ENCODE data around the gene LGALS13.

The LGALS13 gene

DNA sequence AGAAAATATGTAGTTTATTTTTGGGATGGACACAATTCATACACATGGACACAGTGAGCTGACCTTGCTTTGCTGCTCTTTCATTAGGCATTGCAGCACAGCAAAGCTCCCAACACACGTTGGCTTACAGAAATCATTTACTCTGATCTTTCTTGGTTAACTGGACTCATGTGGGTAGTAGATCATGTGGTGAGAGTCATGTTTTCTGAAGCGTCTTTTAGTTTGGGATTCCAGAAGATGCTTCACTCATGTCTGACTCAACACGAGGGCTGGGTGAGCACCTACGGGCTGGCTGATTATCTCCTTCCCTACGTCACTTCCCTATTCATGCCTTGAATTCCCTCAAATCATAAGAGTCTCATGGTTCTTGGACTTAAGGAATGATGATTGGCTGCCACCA is 41.3 kb downstream of the LGALS13 start:
- Histone ChIP-seq H3K9me3 (replicated peaks; ENCODE audit: insufficient read depth, low read length) (no peaks in the 10 kb centered on the region), H3F3A (ENCODE audit: insufficient read depth, low read length) (no peaks in the 10 kb centered on the region), H3K9me2 (replicated peaks; ENCODE audit: insufficient read depth, low read length) (no peaks in the 10 kb centered on the region), H2AFZ (ENCODE audit: low read length) (no peak overlapping the region), H3K4me3 (ENCODE audit: low read length) (no peak overlapping the region), H3K9ac (ENCODE audit: low read length) (no peak overlapping the region), H4K20me1 (ENCODE audit: insufficient read depth, low read length) (no peaks in the 10 kb centered on the region), H3K36me3 (replicated peaks; ENCODE audit: insufficient read depth, low read length) (no peaks in the 10 kb centered on the region), H3K27ac (ENCODE audit: low read length) (no peak overlapping the region), H3K79me2 (ENCODE audit: low read length) (no peaks in the 10 kb centered on the region), H3K27me3 (replicated peaks; ENCODE audit: insufficient read depth, low read length) (peaks cover 12% of the 10 kb centered on the region), H3K4me2 (ENCODE audit: low read depth, low read length) (no peak overlapping the region), H3K4me1 (ENCODE audit: low read length) (no peaks in the 10 kb centered on the region)
- DNase-seq: no peak
- TF ChIP-seq, protein P1, sequence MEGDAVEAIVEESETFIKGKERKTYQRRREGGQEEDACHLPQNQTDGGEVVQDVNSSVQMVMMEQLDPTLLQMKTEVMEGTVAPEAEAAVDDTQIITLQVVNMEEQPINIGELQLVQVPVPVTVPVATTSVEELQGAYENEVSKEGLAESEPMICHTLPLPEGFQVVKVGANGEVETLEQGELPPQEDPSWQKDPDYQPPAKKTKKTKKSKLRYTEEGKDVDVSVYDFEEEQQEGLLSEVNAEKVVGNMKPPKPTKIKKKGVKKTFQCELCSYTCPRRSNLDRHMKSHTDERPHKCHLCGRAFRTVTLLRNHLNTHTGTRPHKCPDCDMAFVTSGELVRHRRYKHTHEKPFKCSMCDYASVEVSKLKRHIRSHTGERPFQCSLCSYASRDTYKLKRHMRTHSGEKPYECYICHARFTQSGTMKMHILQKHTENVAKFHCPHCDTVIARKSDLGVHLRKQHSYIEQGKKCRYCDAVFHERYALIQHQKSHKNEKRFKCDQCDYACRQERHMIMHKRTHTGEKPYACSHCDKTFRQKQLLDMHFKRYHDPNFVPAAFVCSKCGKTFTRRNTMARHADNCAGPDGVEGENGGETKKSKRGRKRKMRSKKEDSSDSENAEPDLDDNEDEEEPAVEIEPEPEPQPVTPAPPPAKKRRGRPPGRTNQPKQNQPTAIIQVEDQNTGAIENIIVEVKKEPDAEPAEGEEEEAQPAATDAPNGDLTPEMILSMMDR (IDR thresholded peaks at IDR 0.05; ENCODE audit: low read length): no peak
- no peak for TF ChIP-seq EZH2 (optimal IDR thresholded peaks at IDR 0.05; ENCODE audit: low read depth, low read length)
- no peak for TF ChIP-seq EZH2phosphoT487 (IDR thresholded peaks at IDR 0.05; ENCODE audit: low read length)

DNA sequence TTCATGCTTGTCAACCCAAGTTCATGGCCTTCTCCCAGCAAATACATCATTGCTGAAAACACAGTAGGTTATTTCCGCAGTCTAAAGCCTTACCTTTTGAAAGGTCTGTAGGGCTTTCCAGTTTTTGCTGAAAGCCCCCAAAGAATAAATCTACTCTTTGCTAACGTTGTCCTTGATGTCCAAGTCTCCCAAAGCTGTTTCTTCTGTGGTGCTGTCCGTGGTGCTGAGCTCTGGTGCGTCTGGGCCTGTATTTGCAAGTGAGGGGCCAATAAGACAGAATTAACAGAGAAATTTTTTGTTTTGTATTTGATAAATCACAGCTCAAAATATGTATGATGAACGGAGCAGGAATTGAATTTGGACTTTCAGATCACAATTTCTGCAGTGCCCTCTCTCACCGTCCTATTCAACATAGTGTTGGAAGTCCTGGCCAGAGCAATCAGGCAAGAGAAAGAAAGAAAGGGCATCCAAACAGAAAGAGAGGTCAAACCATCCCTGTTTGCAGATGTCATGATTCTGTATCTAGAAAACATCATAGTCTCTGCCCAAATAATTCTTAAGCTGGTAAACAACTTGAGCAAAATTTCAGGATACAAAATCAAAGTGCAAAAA is 43.6 kb downstream of the LGALS13 start:
- H2AFZ ChIP-seq (ENCODE audit: low read length): no peak overlapping the region
- H4K20me1 ChIP-seq (ENCODE audit: insufficient read depth, low read length): no peaks in the 10 kb centered on the region
- no peak overlapping the region for H3K9ac ChIP-seq (ENCODE audit: low read length)
- H3K4me3 ChIP-seq (ENCODE audit: low read length): no peak overlapping the region
- no peaks in the 10 kb centered on the region for H3K9me2 ChIP-seq (replicated peaks; ENCODE audit: insufficient read depth, low read length)
- H3K27me3 ChIP-seq (replicated peaks; ENCODE audit: insufficient read depth, low read length): peaks cover 9% of the 10 kb centered on the region
- no peaks in the 10 kb centered on the region for H3K4me1 ChIP-seq (ENCODE audit: low read length)
- DNase-seq: peak; percentile 45
- no peaks in the 10 kb centered on the region for H3K79me2 ChIP-seq (ENCODE audit: low read length)
- H3K9me3 ChIP-seq (replicated peaks; ENCODE audit: insufficient read depth, low read length): no peaks in the 10 kb centered on the region
- H3K36me3 ChIP-seq (replicated peaks; ENCODE audit: insufficient read depth, low read length): no peaks in the 10 kb centered on the region
- H3K4me2 ChIP-seq (ENCODE audit: low read depth, low read length): no peak overlapping the region
- no peak overlapping the region for H3K27ac ChIP-seq (ENCODE audit: low read length)
- no peak for TF ChIP-seq EZH2 (optimal IDR thresholded peaks at IDR 0.05; ENCODE audit: low read depth, low read length)
- TF ChIP-seq EZH2phosphoT487 (IDR thresholded peaks at IDR 0.05; ENCODE audit: low read length): no peak
- TF ChIP-seq, protein P1 (IDR thresholded peaks at IDR 0.05; ENCODE audit: low read length): no peak
- H3F3A ChIP-seq (ENCODE audit: insufficient read depth, low read length): no peaks in the 10 kb centered on the region

DNA sequence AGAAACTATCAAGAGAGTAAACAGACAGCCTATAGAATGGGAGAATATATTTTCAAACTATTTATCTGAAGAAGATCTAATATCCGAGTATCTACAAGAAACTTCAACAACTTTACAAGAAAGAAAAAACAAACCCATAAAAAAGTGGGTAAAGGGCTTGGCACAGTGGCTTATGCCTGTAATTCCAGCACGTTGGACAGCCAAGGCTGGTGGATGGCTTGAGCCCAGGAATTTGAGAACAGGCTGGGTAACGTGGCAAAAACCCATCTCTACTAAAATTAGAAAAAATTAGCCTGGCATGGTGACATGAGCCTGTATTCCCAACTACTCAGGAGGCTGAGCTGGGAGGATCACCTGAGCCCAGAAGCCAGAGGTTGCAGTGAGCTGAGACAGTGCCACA is 45.6 kb downstream of the LGALS13 start:
- no peaks in the 10 kb centered on the region for H3F3A ChIP-seq (ENCODE audit: insufficient read depth, low read length)
- H2AFZ ChIP-seq (ENCODE audit: low read length): no peak overlapping the region
- TF ChIP-seq, protein P1 (IDR thresholded peaks at IDR 0.05; ENCODE audit: low read length): no peak
- TF ChIP-seq EZH2 (optimal IDR thresholded peaks at IDR 0.05; ENCODE audit: low read depth, low read length): no peak
- no peak for TF ChIP-seq EZH2phosphoT487 (IDR thresholded peaks at IDR 0.05; ENCODE audit: low read length)
- DNase-seq: no peak
- H3K9ac ChIP-seq (ENCODE audit: low read length): no peak overlapping the region
- no peaks in the 10 kb centered on the region for H3K79me2 ChIP-seq (ENCODE audit: low read length)
- no peaks in the 10 kb centered on the region for H3K9me3 ChIP-seq (replicated peaks; ENCODE audit: insufficient read depth, low read length)
- H3K36me3 ChIP-seq (replicated peaks; ENCODE audit: insufficient read depth, low read length): no peaks in the 10 kb centered on the region
- no peaks in the 10 kb centered on the region; the same call in 1 of the 2 replicates for H3K27me3 ChIP-seq (replicated peaks; ENCODE audit: insufficient read depth, low read length)
- no peaks in the 10 kb centered on the region for H4K20me1 ChIP-seq (ENCODE audit: insufficient read depth, low read length)
- H3K4me2 ChIP-seq (ENCODE audit: low read depth, low read length): no peak overlapping the region
- no peak overlapping the region for H3K27ac ChIP-seq (ENCODE audit: low read length)
- no peak overlapping the region for H3K4me3 ChIP-seq (ENCODE audit: low read length)
- no peaks in the 10 kb centered on the region for H3K9me2 ChIP-seq (replicated peaks; ENCODE audit: insufficient read depth, low read length)
- no peaks in the 10 kb centered on the region for H3K4me1 ChIP-seq (ENCODE audit: low read length)
